Stomach (tissue), 9 donors: ENCODE data around the gene NUDT19. TPM values are rescaled to one million over a fixed set of nuclear protein-coding genes. Genes with fewer than 3 reads are reported as not detected.

Source experiments
- DNase-seq, 2 donors: peaks; one replicate each; pipeline versions ENCODE4 v3.0.0 to v3.0.0-alpha.2; 2013 to 2019
- H3K27ac ChIP-seq, 5 donors: fragments of 200-600 bp in 4 of 5; sonication (generic) in 4 of 5; one replicate each; pipeline ENCODE4 v1.5.1; 2013 to 2019; ENCODE audit warnings: mild to moderate bottlenecking in 1 of 5, moderate library complexity in 1 of 5
- H3K27me3 ChIP-seq, 3 donors: fragments of 200-600 bp; sonication (generic); one replicate each; pipeline ENCODE4 v1.5.1; 2017 to 2019; ENCODE audit warnings: mixed run types in 1 of 3
- H3K36me3 ChIP-seq, 4 donors: fragments of 200-600 bp; sonication (generic); 1 replicate in 3 of 4; 2 replicates in 1 of 4; pipeline ENCODE4 v1.5.1; 2016 to 2019
- H3K4me1 ChIP-seq, 4 donors: fragments of 200-600 bp; sonication (generic); one replicate each; pipeline ENCODE4 v1.5.1; 2016 to 2019
- H3K4me3 ChIP-seq, 4 donors: fragments of 200-600 bp; sonication (generic) in 3 of 4; one replicate each; pipeline ENCODE4 v1.5.1; 2016 to 2019; ENCODE audit warnings: mild to moderate bottlenecking in 1 of 4
- H3K9me3 ChIP-seq, 4 donors: fragments of 200-600 bp; sonication (generic); one replicate each; pipeline ENCODE4 v1.5.1; 2016 to 2019
- EP300 ChIP-seq: sonication (generic); formaldehyde crosslinking; IDR thresholded peaks from one replicate; pipeline ENCODE4 v1.6.1; 2017; ENCODE audit warnings: antibody characterized with exemption
- POLR2A ChIP-seq, 4 donors: fragments of 450-650 bp; IDR thresholded peaks; one replicate each; pipeline ENCODE4 v1.6.1; 2016; ENCODE audit warnings: antibody characterized with exemption in 4 of 4, control low read depth in 2 of 4, mild to moderate bottlenecking in 1 of 4, moderate library complexity in 1 of 4
- POLR2AphosphoS5 ChIP-seq, 3 donors: sonication (generic); formaldehyde crosslinking; IDR thresholded peaks; one replicate each; pipeline ENCODE4 v1.6.1; 2016; ENCODE audit warnings: antibody characterized with exemption in 3 of 3
- WGBS, 5 donors: extraction: QIAGEN DNeasy Blood & Tissue Kit in 3 of 5; methylation state at CpG; one replicate each; pipeline versions ENCODE4 v1.1.5 to v1.1.7; 2013 to 2018; 5-methylcytosine and 5-hydroxymethylcytosine counted together
- intact Hi-C: fragments of 100-400 bp; cut with DNase I; formaldehyde crosslinking; loops from one replicate; pipeline ENCODE4 v1.15.1; 2023; ENCODE audit warnings: low total_unique reads
- polyA plus RNA-seq, 3 donors: library from polyadenylated mRNA; stranded (reverse); fragments of 200-250 nt; gene quantifications; one replicate each; pipeline ENCODE4 v1.2.3, GENCODE V29; 2013
- total RNA-seq, 5 donors: library from RNA; depleted of rRNA; stranded (reverse); fragments of >200 nt; gene quantifications; one replicate each; pipeline versions ENCODE4 v1.1.0 to v1.2.3, GENCODE V29; 2014 to 2016
- TF ChIP-seq, protein P1 (sequence below), 7 experiments: fragments of 450-650 bp in 4 of 7; fragments of 200-600 bp in 3 of 7; sonication (generic) in 3 of 7; IDR thresholded peaks; one replicate each; pipeline ENCODE4 v1.5.1; 2016 to 2019; ENCODE audit warnings: antibody characterized with exemption in 7 of 7, control low read depth in 2 of 7, mild to moderate bottlenecking in 1 of 7
- donor health status: healthy with polysubstance abuse.
- donor health status: Bipolar disorder and iron deficiency.
- donor health status: healthy.

NUDT19 gene
- total and polyA plus RNA-seq, 8 donors, result 2.0 to 19.2 (median 7.8) TPM; not detected in 1

GRCh38 chr19:32677657-32678056 lies 14.0 kb upstream of the NUDT19 start:
- no peak for TF ChIP-seq POLR2AphosphoS5 (IDR thresholded peaks at IDR 0.05)
- TF ChIP-seq, protein P1, sequence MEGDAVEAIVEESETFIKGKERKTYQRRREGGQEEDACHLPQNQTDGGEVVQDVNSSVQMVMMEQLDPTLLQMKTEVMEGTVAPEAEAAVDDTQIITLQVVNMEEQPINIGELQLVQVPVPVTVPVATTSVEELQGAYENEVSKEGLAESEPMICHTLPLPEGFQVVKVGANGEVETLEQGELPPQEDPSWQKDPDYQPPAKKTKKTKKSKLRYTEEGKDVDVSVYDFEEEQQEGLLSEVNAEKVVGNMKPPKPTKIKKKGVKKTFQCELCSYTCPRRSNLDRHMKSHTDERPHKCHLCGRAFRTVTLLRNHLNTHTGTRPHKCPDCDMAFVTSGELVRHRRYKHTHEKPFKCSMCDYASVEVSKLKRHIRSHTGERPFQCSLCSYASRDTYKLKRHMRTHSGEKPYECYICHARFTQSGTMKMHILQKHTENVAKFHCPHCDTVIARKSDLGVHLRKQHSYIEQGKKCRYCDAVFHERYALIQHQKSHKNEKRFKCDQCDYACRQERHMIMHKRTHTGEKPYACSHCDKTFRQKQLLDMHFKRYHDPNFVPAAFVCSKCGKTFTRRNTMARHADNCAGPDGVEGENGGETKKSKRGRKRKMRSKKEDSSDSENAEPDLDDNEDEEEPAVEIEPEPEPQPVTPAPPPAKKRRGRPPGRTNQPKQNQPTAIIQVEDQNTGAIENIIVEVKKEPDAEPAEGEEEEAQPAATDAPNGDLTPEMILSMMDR (IDR thresholded peaks at IDR 0.05), result no peak
- TF ChIP-seq POLR2A (IDR thresholded peaks at IDR 0.05), result no peak
- TF ChIP-seq EP300, result no peak
- Histone ChIP-seq H3K4me3 (no peak overlapping the region), H3K36me3 (no peaks in the 10 kb centered on the region), H3K27me3 (peaks cover 0 to 27% (median 19%) of the 10 kb centered on the region in 3 donors), H3K27ac (peak overlapping the region in 4 of 5 donors; percentile 10 to 92 (median 34)), H3K4me1 (peaks cover 32 to 45% (median 37%) of the 10 kb centered on the region in 4 donors), H3K9me3 (no peaks in the 10 kb centered on the region)
- 46 to 65% (median 65%) methylated on average over 9 of the region's 9 CpGs for WGBS, 5 donors
- intact Hi-C loops, result no loop called here
- peak in 1 of 2 donors; percentile 30 for DNase-seq

DNA sequence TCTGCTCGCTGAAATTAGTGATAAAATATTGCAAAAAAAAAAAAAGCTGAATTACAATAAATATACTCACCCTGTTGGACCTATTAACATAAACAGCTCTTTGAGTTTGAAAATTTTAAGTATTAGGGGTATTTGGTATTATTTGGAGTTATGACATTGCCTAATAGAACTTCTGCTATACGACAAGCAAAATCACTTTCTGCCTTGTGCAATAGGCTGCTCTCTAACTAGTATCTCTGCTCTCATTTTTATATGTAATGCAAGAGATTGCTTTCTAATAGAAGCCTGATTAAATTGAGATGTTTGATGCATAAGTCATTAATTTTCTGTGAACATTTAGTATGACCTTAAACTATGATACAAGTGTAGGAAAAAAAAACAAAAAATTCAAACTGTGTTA lies 10.6 kb upstream of the NUDT19 start:
- Histone ChIP-seq H3K4me3 (no peak overlapping the region), H3K9me3 (no peaks in the 10 kb centered on the region), H3K27ac (no peak overlapping the region), H3K4me1 (peaks cover 10 to 20% (median 13%) of the 10 kb centered on the region in 4 donors), H3K36me3 (no peaks in the 10 kb centered on the region), H3K27me3 (peaks cover 0 to 22% (median 17%) of the 10 kb centered on the region in 3 donors)
- intact Hi-C loops, result no loop called here
- 77 to 85% (median 83%) methylated on average over 2 of the region's 2 CpGs for WGBS, 5 donors
- TF ChIP-seq EP300, result no peak
- TF ChIP-seq, protein P1 (IDR thresholded peaks at IDR 0.05), result no peak
- no peak for DNase-seq

DNA sequence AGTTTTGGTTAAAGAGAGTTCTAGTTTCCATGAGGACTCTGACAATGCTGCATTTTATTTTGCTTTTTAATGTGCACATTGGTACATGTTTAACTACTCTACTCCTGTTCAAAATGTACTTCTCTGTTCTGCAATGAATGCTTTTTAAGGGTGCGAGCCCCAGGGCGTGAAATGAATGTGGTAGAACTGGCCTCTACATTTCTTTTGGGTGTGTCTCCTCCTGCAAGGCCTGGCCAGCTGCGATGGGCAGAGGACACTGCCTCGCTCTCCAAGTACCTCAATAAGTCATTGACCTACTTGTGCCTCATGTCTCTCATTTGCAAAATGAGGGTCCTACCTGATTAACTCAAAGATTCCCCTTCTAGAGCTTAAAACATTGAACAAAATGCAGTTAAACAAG lies 9.3 kb upstream of the NUDT19 start:
- H3K27ac ChIP-seq, result no peak overlapping the region
- 53 to 83% (median 64%) methylated on average over 4 of the region's 4 CpGs for WGBS, 5 donors
- intact Hi-C loops, result no loop called here
- H3K4me1 ChIP-seq, result peaks cover 0 to 7% (median under 1%) of the 10 kb centered on the region in 4 donors
- no peak for TF ChIP-seq EP300
- H3K36me3 ChIP-seq, result no peaks in the 10 kb centered on the region
- H3K27me3 ChIP-seq, result peaks cover 0 to 9% (median 4%) of the 10 kb centered on the region in 3 donors
- H3K9me3 ChIP-seq, result no peaks in the 10 kb centered on the region
- DNase-seq, result no peak
- H3K4me3 ChIP-seq, result no peak overlapping the region

- intact Hi-C loops, result no loop called here
- Histone ChIP-seq H3K36me3 (no peaks in the 10 kb centered on the region), H3K9me3 (no peaks in the 10 kb centered on the region), H3K4me1 (peaks cover 9 to 22% (median 17%) of the 10 kb centered on the region in 4 donors), H3K27ac (no peak overlapping the region), H3K27me3 (no peaks in the 10 kb centered on the region), H3K4me3 (no peak overlapping the region)
- no peak for DNase-seq
- TF ChIP-seq EP300 (no peak), POLR2A (IDR thresholded peaks at IDR 0.05) (no peak), POLR2AphosphoS5 (IDR thresholded peaks at IDR 0.05) (no peak)
- TF ChIP-seq, protein P1 (IDR thresholded peaks at IDR 0.05), result no peak
- WGBS, 5 donors, result 80 to 90% (median 86%) methylated on average over 6 of the region's 6 CpGs
Observed at GRCh38 chr19:32686847-32687475, 4.7 kb upstream of the NUDT19 start.

GRCh38 chr19:32687681-32688080 lies 3.9 kb upstream of the NUDT19 start:
- 74 to 87% (median 76%) methylated on average over 3 to 4 of the region's 4 CpGs for WGBS, 5 donors
- Histone ChIP-seq H3K4me3 (no peak overlapping the region), H3K4me1 (peaks cover 12 to 26% (median 22%) of the 10 kb centered on the region in 4 donors), H3K9me3 (no peaks in the 10 kb centered on the region), H3K27me3 (no peaks in the 10 kb centered on the region), H3K27ac (no peak overlapping the region), H3K36me3 (no peaks in the 10 kb centered on the region)
- TF ChIP-seq POLR2AphosphoS5 (IDR thresholded peaks at IDR 0.05) (no peak), EP300 (no peak), POLR2A (IDR thresholded peaks at IDR 0.05) (no peak)
- TF ChIP-seq, protein P1 (IDR thresholded peaks at IDR 0.05), result no peak
- no peak for DNase-seq
- intact Hi-C loops, result no loop called here
